Spleen (tissue), 11 donors: ENCODE measurements around the gene MRI1. TPM values are rescaled to one million over a fixed set of nuclear protein-coding genes. Genes with fewer than 3 reads are reported as not detected.

Experiments
- DNase-seq: peaks from one replicate; pipeline ENCODE4 v3.0.0-alpha.2; 2020
- H3K27ac ChIP-seq, 8 donors: fragments of 200-600 bp; sonication (generic) in 7 of 8; 1 replicate in 4 of 8; 2 replicates in 4 of 8; pipeline versions ENCODE4 v1.5.0 to v1.8.0; 2016 to 2021; ENCODE audit warnings: inconsistent platforms in 4 of 8, mild to moderate bottlenecking in 4 of 8, moderate library complexity in 1 of 8
- H3K27me3 ChIP-seq, 7 donors: fragments of 200-600 bp; sonication (generic) in 6 of 7; replicated peaks in 1 of 7; 1 replicate in 4 of 7; 2 replicates in 3 of 7; pipeline versions ENCODE4 v1.5.0 to v1.8.0; 2016 to 2021; ENCODE audit warnings: inconsistent platforms in 3 of 7, mild to moderate bottlenecking in 1 of 7
- H3K36me3 ChIP-seq, 6 donors: fragments of 200-600 bp; sonication (generic) in 5 of 6; 1 replicate in 4 of 6; 2 replicates in 2 of 6; pipeline versions ENCODE4 v1.5.0 to v1.8.0; 2016 to 2021; ENCODE audit warnings: inconsistent platforms in 2 of 6
- H3K4me1 ChIP-seq, 6 donors: fragments of 200-600 bp; sonication (generic) in 5 of 6; 1 replicate in 3 of 6; 2 replicates in 3 of 6; pipeline versions ENCODE4 v1.5.0 to v1.8.0; 2016 to 2021; ENCODE audit warnings: inconsistent platforms in 3 of 6
- H3K4me3 ChIP-seq, 8 donors: fragments of 200-600 bp; sonication (generic) in 7 of 8; 1 replicate in 4 of 8; 2 replicates in 4 of 8; pipeline versions ENCODE4 v1.5.0 to v1.8.0; 2016 to 2021; ENCODE audit warnings: inconsistent platforms in 4 of 8, mild to moderate bottlenecking in 4 of 8, moderate library complexity in 2 of 8
- H3K9me3 ChIP-seq, 8 donors: fragments of 200-600 bp; sonication (generic) in 7 of 8; 1 replicate in 4 of 8; 2 replicates in 4 of 8; pipeline versions ENCODE4 v1.5.0 to v1.8.0; 2016 to 2021; ENCODE audit warnings: inconsistent platforms in 4 of 8
- POLR2A ChIP-seq, 3 donors: fragments of 450-650 bp; IDR thresholded peaks; one replicate each; pipeline ENCODE4 v1.5.1; 2017; ENCODE audit warnings: antibody characterized with exemption in 3 of 3, mild to moderate bottlenecking in 1 of 3
- POLR2AphosphoS5 ChIP-seq, 3 donors: sonication (generic); formaldehyde crosslinking; IDR thresholded peaks; one replicate each; pipeline ENCODE4 v1.5.1; 2017; ENCODE audit warnings: antibody characterized with exemption in 3 of 3
- WGBS, 5 donors: extraction: QIAGEN DNeasy Blood & Tissue Kit in 3 of 5; methylation state at CpG; one replicate each; pipeline versions ENCODE4 v1.1.5 to v1.1.7; 2013 to 2018; 5-methylcytosine and 5-hydroxymethylcytosine counted together
- intact Hi-C: fragments of 100-400 bp; cut with DNase I; formaldehyde crosslinking; loops from one replicate; pipeline ENCODE4 v1.15.0; 2023; ENCODE audit warnings: low total_unique reads
- polyA plus RNA-seq, 3 donors: library from polyadenylated mRNA; stranded (reverse); fragments of 200-250 nt; gene quantifications; one replicate each; pipeline ENCODE4 v1.2.1, GENCODE V29; 2013
- total RNA-seq, 7 donors: library from RNA; depleted of rRNA in 3 of 7; stranded (reverse); fragments of >200 nt in 3 of 7; fragmentation: NEBNext Ultra II Directional in 4 of 7; extraction: Animal tissue kit (Norgen Biotek cat#: 25700) in 4 of 7; gene quantifications; one replicate each; pipeline versions ENCODE4 v1.1.0 to v1.2.1, GENCODE V29; 2016 to 2021
- TF ChIP-seq, protein P1 (sequence below), 11 experiments: fragments of 200-600 bp in 7 of 11; fragments of 450-650 bp in 4 of 11; sonication (generic) in 4 of 11; IDR thresholded peaks in 8 of 11; conservative IDR thresholded peaks in 3 of 11; 1 replicate in 7 of 11; 2 replicates in 4 of 11; pipeline versions ENCODE4 v1.4.0 to v1.8.0; 2016 to 2021; ENCODE audit warnings: antibody characterized with exemption in 11 of 11, inconsistent platforms in 4 of 11, mild to moderate bottlenecking in 1 of 11
- donor health status: healthy with polysubstance abuse.
- donor health status: DM: no; HTN: no; CAD: no; lungs with moderate emphysema.
- donor health status: DM: no; HTN: no; CAD: no.
- donor health status: Bipolar disorder and iron deficiency.
- donor health status: healthy.
- donor health status: DM: no; HTN: no; CAD: no.
- donor health status: DM: yes; HTN: yes; CAD: no.

The MRI1 gene
- total and polyA plus RNA-seq, 10 donors = 21.2 to 64.6 (median 35.3) TPM

DNA sequence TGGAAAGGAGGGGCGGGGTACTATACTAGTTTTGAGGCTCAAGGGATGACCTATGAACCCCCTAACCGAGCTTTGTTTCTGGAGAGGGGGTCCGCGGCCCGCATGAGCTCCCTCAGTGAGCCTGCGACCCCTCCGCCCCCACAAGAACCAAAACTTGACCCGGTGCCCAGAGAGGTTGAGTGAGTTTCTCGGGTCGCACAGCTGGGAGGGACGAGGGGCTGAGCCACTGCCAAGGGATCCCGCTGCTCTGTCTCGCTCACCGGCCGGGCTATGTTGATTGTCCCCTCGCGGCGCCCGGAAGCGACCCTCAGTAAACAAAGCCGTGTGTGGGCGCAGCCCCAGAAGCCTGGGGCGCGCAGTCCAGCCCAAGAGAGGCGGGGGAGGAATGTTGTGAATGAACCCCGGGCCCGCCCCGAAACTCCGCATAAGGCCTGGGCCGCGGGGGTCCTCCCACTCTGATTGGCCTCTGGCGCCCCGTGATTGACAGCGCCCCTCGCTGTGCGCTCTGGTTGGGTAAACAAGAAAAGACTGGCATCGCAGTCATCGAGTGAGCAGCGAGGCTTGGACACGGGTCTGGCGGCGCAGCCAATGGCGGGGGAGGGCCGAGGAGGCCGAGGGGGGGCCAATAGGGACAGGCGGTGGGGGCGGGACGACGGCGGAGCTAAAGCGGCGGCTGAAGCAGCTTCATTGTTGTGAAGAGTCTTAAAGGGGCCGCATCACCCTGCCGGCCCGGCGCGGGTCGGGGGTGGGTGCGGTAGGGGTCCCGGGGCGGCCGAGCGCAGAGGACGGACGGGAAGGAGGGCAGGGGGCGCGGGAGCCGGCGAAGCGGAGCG lies 30.7 kb downstream of the MRI1 start, which contains the start of gene ZSWIM4:
Gene ZSWIM4 (plus strand): TSS at position 687 of the 833 bp plus-strand sequence. CDS start 206 bp downstream, outside the sequence.
- Histone ChIP-seq H3K27me3 (no peaks in the 10 kb centered on the region), H3K27ac (peak within 1 kb of the TSS; percentile 83 to 96 (median 90)), H3K9me3 (no peaks in the 10 kb centered on the region), H3K36me3 (peaks cover 0 to 4% (median 0%) of the 10 kb centered on the region in 6 donors), H3K4me3 (peak within 1 kb of the TSS; percentile 56 to 90 (median 75)), H3K4me1 (peaks cover 11 to 58% (median 41%) of the 10 kb centered on the region in 6 donors)
- 1 to 3% (median 1%) methylated on average over 44 to 71 of the region's 71 CpGs for WGBS, 5 donors
- peak; percentile 97 for DNase-seq
- TF ChIP-seq POLR2AphosphoS5 (IDR thresholded peaks at IDR 0.05) (peak; percentile 66 to 86 (median 83)), POLR2A (IDR thresholded peaks at IDR 0.05) (peak in 1 of 3 donors; percentile 44)
- TF ChIP-seq, protein P1, sequence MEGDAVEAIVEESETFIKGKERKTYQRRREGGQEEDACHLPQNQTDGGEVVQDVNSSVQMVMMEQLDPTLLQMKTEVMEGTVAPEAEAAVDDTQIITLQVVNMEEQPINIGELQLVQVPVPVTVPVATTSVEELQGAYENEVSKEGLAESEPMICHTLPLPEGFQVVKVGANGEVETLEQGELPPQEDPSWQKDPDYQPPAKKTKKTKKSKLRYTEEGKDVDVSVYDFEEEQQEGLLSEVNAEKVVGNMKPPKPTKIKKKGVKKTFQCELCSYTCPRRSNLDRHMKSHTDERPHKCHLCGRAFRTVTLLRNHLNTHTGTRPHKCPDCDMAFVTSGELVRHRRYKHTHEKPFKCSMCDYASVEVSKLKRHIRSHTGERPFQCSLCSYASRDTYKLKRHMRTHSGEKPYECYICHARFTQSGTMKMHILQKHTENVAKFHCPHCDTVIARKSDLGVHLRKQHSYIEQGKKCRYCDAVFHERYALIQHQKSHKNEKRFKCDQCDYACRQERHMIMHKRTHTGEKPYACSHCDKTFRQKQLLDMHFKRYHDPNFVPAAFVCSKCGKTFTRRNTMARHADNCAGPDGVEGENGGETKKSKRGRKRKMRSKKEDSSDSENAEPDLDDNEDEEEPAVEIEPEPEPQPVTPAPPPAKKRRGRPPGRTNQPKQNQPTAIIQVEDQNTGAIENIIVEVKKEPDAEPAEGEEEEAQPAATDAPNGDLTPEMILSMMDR (IDR thresholded peaks at IDR 0.05 in 8 of 11, conservative IDR thresholded peaks at IDR 0.05 in 3 of 11) = peak in 1 of 11 experiments; percentile 31
- intact Hi-C loops = no loop called here

DNA sequence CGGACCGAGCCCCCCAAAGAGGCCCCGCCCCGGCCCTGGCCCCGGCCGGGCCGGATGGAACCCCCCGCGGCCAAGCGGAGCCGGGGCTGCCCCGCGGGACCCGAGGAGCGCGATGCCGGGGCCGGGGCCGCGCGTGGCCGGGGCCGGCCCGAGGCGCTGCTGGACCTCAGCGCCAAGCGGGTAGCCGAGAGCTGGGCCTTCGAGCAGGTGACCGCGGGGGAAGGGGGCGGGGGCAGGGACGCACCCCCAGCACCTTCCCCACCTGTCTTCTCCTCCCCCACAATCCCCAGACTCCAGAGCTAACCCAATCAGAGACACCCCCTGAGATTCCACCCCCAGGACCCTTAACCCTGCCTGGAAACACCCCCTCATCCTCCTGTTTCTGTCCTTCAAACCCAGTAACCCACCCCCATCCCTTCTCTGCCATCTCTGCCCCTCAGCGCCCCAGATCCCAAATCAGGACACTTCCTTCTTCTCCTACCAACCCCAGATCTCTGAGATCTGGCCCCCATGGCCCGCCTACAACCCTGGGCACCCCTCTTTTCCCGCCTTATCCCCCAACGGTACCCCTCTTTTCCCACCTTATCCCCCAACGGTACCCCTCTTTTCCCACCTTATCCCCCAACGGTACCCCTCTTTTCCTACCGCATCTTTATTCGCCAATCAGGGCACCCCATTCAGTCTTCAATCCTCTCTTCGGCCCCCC lies 31.4 kb downstream of the MRI1 start:
- intact Hi-C loops = no loop called here
- peaks cover 11 to 50% (median 35%) of the 10 kb centered on the region in 6 donors for H3K4me1 ChIP-seq
- H3K9me3 ChIP-seq = no peaks in the 10 kb centered on the region
- peak overlapping the region; percentile 56 to 90 (median 72) for H3K4me3 ChIP-seq
- peaks cover 0 to 8% (median 0%) of the 10 kb centered on the region in 6 donors for H3K36me3 ChIP-seq
- TF ChIP-seq POLR2AphosphoS5 (IDR thresholded peaks at IDR 0.05) (no peak), POLR2A (IDR thresholded peaks at IDR 0.05) (no peak)
- TF ChIP-seq, protein P1 (IDR thresholded peaks at IDR 0.05 in 8 of 11, conservative IDR thresholded peaks at IDR 0.05 in 3 of 11) = no peak
- no peaks in the 10 kb centered on the region for H3K27me3 ChIP-seq
- peak overlapping the region; percentile 83 to 96 (median 90) for H3K27ac ChIP-seq
- no peak for DNase-seq
- 2 to 9% (median 4%) methylated on average over 11 to 41 of the region's 42 CpGs for WGBS, 5 donors

DNA sequence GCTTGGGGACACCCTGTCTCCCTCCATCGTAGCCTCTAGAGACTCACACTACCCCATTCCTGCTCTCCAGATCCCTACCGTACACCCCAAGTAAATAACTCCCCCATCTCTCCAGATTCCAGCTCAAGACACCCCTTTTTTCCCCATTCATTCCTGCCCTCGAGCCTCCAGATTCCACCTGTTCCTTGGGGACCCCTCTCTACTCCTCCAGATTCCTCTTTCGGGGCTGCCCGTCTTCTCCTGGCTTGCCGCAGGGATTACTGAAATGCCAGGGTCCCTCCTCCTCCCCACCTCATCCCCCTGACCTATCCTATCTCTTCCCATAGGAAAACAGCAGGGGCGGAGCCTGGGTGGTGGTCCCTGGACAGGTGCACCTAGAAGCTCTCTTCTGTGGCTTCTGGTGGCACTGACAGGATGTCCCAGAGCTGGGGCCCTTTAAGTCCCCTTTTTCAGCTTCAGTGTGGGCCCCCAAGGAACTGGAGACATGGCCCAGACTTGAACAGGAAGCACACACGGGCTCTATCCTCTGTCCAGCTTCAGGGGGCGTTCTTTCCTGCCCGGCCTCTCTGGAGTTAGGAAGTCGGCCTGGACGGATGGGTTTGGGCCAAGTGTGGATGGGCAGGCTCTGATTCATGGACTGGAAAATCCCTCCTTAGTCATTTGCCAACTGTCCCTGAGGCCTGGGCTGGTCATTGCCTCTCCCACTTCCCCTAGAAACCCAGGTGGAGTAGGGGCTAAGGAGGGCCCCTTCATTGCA lies 32.2 kb downstream of the MRI1 start:
- 9 to 16% (median 13%) methylated on average over 12 of the region's 12 CpGs for WGBS, 5 donors
- peak; percentile 79 for DNase-seq
- Histone ChIP-seq H3K4me1 (peaks cover 11 to 48% (median 35%) of the 10 kb centered on the region in 6 donors), H3K9me3 (no peaks in the 10 kb centered on the region), H3K27me3 (no peaks in the 10 kb centered on the region), H3K4me3 (peak overlapping the region in 7 of 8 donors; percentile 56 to 90 (median 76)), H3K36me3 (peaks cover 0 to 15% (median 0%) of the 10 kb centered on the region in 6 donors), H3K27ac (peak overlapping the region; percentile 32 to 96 (median 90))
- intact Hi-C loops = no loop called here
- TF ChIP-seq, protein P1 (IDR thresholded peaks at IDR 0.05 in 8 of 11, conservative IDR thresholded peaks at IDR 0.05 in 3 of 11) = peak in 3 of 11 experiments; percentile 16 to 34 (median 26)
- TF ChIP-seq POLR2AphosphoS5 (IDR thresholded peaks at IDR 0.05) (peak in 2 of 3 donors; percentile 64 to 65), POLR2A (IDR thresholded peaks at IDR 0.05) (no peak)
